ENCODE data around the gene SNPH.

Gene SNPH

DNA sequence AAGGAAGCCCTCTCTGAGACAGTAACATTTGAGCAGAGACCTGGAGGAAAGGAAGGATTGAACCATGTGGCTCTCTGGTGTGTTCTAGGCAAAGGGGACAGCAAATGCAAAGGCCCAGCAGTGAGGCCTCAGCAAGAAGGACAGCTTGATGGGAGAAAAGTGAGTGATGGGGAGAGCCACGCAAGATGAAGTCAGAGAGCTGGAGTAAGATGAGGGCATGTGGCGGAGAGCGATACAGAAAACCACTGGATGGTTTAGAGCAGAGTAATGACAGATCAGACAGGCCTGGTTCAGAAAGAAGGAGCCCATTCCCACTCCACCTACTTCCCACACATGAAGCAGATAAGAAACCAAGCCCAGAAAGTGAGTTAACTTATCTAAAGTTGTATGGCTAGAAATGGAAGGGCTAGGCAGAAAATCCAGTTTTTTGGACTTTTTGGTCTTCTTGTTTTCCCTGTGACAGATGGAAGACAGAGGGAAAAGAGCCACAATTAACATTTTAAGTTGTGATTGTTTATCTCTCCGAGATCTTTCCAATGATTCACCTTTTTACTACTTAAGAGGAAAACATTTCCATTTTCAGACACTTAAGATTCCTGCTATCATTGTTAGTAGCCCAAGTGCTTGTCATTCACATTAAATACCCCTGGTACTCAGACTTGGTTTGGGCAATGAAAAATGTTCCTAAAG is 723 bp upstream of the SNPH start:
- no peak for DNase-seq

DNA sequence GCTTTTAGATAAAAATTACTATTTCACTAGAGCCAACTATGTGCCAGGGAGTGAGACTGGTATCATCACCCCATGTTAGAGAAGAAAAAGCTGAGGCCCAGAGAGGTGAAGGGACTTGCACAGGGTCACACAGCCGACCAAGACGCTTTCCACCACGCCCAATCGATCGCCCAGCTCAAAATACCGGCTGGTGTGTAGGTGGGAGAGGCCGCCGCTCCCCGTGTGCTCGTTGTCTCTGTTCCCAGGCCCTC is 253 bp upstream of the SNPH start:
- DNase-seq: no peak

DNA sequence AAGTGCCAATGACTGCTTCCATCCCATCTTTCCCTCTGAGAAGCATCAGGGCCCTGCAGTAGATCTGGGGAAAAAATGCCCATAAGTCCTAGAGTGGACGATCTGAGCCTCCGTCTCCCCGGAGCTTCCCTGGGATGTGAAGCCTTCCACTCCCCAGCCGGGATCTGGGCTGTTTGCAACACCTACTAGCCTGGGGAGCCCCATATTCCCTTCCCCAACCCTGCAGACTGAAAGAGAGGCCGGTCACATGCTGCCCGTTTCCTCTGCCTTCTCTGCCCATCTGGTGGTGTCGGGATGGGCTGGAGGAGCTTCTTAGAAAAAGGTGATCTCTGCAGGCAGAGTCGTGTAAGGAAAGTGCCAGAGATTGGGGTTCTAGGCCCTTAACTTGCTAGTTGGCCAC is 1.1 kb downstream of the SNPH start:
- DNase-seq: no peak

DNA sequence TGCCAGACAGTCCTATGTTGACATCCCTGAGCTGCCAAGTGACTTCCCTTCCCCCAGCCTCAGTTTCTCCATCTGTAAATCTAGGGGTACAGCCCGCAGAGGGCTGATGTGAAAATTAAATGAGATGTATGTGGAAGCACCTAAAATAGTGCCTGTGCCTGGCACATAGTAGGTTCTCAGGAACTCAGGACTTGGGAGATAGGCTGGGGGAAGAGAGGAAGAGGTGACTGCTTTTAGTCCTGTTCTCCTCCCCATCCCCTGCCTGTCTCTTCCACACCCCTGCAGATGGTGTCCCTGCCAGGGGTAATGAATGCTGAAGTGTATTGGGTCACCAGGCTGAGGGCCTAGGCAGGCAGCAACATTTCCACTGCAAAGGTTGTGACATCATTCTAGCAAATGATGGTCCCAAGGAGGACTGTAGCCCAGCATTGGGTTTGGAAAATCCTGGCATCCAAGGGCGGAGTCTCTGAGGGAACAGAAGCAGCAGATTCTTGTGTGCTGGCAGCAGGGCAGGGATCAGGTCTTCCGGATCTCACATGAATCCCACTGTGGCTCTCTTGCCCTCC is 1.8 kb downstream of the SNPH start:
- no peak for DNase-seq

DNA sequence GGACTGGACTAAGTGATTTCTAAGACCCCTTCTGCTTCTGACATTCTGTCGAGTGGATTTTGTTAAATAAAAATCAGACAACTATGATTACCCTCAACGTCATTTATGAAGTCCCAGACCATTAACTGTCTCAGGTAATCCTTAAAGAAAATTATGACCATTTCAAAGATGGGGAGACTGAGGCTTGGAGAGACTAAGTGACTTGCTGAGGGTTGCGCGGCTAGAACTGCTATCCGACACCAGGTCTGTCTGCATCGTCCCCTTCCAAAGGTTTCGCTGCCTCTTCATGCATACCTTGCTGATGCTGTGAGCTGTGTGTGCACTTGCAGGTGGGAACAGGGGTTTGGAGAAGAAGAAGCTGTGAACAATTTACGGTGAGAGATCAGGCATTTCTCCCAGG is 3.1 kb downstream of the SNPH start:
- no peak for DNase-seq

DNA sequence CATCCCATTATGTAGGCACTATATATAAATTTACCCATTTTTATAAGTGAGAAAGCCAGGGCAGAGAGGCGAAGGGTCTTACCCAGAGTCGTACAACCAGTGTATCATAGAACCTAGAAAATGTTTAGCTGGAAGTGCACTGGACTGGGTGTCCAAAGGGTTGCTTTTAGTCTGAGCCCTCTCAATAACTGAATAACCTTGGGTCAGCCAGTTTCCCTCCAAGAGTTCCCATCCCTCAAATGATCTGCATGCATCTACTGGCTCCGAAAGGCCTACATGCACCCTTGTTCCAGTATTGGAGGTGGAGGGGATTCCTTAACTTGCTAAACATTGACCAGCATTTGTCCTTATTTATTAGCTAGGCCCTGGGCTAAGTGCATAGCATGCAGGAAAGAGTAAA is 3.8 kb downstream of the SNPH start:
- DNase-seq: no peak

DNA sequence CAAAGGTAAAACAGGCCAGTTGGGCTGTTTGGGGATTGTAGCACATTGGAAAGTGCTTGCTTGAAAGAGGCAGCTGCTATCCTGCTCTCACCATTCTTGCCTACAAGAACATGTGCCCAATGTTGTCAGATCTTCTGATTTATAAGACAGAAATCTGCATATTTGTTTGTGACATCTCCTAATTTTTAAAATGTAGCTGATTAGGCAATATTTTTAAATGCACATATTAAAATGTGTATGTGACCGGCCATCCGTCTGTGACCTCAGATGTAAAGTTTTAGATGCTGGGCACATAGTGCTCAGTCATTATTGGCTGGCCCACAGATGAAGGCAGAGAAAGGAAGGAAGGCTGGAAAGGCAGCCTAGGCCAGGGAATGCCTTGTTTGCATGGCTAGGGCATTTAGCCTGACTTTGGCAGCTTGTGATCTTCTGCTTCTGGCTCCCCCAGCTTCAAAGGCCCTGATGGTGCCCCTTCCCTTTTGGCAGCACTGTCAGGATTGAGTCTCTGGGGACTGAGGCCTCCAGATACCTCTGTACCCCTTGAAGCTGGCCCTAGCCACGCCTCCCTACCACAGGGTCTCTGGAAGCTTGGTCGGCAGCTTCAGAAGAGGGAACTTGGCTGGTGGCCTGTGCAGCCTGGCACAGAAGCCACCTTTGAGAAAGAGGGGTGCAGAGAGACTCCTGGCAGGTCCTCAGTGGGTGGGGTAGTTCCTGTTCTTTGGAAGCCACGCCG is 6.4 kb downstream of the SNPH start:
- DNase-seq: no peak

DNA sequence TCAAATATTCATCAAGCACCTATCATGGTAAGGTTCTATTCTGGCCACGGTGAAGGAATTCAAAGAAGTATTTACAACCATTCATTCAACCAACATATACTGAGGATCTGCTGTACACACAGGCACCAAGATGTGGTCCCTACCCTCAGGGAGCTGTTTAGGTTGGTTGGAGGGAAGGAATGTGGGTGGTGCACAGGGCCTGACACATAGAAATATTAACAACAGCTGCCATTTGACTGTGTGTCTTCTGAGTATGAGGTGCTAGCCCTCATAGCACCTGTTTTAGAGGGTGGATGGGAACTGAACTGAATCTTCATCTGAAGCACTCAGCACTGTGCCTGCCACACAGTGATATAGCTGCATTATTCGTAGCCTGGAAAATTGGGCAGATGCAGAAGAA is 7.3 kb downstream of the SNPH start:
- DNase-seq: no peak

DNA sequence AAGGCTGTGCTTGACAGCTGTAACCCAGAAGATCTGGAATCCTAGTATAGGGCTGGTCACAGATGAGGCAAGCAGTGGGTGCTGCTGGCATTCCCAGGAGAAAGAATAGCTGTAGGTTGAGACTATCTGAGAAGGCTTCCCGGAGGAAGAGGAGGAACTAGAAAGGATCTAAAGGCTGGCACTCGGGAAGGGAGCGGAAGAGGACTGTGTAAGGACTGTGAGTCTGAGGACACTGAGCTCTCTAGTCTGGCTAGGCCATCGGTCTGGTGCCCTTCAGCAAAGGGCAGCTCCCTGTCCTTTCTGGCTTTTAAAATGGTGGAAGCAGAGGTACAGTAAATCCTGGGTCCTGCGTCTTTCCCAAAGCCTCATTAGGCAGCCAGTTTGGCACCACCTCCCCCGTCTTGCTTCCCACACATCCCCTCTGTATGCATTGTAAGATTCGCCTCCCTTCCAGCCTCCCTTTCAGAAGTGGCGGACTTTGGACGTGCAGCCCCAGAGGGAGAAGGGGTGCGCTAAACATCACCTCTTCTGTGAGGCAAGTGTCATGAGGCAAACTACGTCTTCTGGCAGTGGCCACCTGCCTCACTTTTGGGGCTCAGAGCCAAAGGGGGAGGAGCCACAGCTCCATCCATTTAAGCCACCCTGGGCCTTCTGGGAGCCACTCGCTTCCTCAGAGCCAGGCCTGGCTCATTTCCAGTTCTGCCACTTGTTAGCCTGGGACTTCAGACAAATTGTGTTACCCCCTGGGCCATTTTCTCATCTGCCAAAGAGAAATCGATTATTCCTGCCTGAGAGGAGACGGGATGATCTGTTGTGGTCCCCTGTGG is 8.6 kb downstream of the SNPH start:
- no peak for DNase-seq

DNA sequence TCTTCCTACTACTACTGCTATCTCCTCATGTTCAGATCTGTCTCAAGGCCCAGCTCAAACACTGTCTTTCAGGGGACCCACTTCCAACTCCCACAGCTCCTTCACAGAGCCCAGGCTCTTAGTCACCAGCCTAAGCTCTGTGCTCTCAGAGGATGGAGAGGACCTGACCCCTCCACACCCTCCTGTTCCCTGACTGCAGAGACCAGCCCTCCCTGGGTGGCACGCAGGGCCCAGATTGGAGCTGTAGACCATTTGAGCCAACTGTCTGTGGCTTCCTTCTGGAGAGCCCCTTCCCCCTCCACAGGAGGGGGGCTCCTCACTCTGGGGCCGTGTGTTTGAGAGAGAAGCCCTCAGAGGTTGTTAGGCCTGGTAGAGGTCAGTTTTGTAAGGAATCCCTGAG is 9.8 kb downstream of the SNPH start:
- no peak for DNase-seq

DNA sequence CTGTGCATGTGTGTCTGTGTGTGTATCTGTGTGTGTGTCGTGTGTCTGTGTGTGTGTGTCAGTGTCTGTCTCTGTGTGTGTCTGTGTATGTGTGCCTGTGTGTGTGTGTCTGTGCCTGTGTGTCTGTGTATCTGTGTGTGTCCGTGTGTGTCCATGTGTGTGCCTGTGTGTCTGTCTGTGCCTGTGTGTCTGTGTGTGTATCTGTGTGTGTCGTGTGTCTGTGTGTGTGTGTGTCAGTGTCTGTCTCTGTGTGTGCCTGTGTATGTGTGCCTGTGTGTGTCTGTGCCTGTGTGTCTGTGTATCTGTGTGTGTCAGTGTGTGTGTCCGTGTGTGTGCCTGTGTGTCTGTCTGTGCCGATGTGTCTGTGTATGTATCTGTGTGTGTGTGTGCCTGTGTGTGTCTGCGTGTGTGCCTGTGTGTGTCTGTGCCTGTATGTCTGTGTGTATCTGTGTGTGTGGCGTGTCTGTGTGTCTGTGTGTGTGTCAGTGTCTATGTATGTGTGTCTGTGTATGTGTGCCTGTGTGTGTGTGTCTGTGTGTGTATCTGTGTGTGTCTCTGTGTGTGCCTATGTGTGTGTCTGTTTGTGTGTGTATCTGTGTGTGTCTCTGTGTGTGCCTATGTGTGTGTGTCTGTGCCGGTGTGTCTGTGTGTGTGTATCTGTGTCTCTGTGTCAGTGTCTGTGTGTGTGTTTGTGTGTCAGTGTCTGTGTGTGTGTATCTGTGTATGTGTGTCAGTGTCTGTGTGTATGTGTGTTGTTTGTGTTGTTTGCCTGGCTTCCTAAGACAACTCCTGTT is 11.6 kb downstream of the SNPH start:
- DNase-seq: no peak

DNA sequence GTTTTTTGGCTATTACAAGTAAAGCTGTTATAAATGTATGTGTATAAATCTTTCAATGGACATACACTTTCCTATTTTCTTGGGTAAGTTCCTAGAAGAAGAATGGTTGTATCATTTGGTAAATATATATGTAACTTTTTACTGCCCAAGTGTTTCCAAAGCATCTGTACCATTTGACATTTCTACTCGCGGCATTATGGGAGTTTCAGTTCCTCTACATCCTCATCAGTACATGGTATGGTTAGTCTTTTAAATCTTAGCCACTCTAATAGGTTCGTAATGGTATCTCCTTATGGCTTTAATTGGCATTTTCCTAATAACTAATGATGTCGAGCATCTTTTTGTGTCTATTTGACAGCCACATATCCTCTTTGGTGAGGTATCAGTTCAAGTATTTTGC is 12.9 kb downstream of the SNPH start:
- no peak for DNase-seq

DNA sequence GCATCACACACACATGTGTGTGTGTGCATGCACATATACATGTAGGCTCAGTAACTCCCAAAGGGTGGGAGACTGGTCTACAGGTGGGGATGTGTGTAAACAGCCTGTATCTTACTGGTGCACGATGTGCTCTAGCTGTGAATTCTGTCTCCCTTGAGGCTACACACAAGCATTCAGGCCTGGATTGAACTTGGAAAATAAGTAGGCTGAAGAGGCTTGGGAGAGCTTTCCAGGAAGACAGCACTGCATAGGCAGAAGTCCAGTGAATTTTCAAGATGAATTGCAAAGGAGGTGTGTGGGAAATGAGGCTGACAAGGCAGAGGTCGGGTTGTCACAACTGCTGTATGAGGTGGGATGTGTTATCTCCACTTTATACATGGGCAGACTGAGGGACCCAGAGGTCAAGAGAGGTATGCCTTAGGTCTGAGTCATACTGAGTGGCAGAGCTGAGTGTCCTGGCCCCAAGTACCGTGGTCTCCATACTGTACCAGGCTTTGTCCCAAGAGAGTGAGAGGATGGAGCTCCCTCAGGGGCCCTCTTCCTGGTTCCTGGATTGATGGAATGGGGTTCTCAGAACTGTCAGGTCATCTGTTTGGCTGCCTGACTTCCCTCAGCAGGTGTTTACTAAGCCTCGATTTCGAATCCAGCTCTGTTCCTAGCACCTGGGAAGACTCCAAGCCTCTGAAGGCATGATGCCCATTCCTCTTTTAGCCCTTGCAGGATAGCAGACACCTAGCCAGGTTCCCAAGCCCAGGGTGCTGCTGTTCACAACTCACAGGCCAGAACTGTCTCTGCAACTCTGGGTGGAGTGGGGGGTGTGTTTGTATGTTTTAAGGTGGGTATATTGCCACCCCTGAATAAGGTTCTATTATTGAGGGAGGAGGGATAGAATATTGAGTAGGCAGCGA is 14.4 kb downstream of the SNPH start:
- no peak for DNase-seq

DNA sequence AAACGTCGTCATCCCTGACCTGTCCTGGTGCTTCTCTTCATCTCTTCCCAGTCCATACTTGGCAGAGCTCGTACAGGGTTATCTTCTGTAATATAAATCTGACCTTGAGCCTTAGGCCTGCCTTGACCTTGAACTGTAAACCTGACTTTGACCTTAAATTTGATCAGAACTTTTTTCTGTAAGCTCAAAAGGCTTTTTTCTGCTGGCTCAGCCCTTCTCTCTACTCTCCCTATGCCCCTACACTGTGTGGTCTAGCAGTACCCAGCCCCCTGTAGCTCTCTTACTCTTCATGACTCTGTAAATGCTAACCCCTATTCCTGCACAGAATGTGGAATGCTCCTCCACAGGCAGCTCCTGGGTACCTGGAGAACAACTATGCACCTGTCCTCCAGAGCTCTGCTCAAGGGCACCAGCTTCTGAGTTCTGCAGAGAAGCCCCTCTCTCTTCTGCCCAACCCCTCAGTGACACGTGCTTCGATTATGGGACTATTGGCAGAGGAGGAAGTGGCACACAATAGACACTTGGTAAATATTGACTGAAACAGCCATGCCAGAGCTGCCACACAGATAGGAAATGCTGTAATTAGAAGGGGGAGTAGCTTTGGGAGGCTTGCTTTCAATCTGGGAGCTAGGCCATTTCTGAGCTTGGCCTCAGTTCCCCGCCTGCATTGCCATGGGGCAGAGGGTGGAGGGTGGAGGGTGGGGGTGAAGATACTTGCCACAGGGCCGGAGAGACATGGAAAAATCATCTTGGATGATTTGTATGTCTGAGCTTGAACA is 15.4 kb downstream of the SNPH start:
- no peak for DNase-seq

DNA sequence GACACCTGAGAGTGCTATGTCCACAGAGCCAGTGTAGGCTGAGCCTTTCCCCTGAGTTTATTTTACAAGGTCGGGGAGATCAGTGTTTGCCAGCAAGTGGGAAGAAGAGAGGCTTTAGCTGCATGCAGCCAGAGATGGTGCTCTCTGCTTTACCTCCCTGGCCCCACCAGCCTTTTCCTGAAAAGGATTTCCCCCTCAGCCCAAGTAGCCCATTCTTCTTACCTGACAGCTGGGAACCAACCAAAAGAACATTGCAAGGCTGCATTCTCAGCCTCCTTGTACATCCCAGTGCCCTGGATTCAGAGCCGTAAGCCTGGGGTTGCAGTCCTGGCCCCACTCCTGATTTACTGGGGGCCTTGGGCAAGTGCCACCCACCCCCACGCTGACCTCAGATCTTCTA is 16.9 kb downstream of the SNPH start:
- no peak for DNase-seq

DNA sequence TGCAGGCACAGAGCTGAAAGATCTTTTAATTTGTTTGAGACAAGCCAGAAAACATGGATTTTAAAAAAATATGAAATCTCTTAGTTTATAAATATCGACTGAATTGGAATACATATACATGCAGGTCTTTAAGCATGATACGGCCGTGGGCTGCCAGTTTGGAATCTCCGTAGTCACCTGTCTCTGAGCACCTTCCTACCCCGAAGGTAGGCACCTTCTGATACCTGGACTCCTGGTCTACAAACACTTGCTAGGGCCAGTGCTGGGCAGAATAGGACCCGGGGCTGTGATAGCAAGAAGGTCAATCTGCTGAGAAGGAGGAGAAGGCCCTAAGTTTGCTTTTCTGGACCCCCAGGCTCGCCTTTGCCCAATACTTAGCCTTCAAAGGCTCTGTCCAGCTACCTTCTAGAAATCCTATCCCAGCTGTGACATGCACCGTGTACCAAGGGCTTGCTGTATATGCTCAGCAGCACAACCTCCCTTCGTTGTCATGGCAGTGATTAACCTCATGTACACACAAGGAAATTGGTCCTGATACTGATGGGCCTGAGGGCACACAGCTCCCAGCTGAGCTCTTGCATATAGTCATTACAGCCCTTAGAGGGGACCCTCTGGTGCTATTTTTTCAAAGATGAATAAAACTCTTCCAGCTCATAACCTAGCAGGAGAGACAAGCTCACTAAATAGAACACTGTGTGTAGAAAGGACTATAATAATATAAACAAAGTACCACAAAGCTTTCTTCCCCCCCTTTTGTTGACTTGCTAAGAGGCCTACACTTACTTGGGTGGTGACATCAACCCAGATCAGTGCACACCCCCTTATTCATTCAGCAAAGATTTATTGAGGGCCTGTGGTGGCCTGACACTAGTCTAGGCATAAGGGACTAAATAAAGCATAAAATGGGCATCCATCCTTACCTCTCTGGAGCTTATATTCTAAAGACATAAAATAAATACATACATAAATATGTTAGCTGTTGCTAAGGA is 17.7 kb downstream of the SNPH start:
- no peak for DNase-seq

DNA sequence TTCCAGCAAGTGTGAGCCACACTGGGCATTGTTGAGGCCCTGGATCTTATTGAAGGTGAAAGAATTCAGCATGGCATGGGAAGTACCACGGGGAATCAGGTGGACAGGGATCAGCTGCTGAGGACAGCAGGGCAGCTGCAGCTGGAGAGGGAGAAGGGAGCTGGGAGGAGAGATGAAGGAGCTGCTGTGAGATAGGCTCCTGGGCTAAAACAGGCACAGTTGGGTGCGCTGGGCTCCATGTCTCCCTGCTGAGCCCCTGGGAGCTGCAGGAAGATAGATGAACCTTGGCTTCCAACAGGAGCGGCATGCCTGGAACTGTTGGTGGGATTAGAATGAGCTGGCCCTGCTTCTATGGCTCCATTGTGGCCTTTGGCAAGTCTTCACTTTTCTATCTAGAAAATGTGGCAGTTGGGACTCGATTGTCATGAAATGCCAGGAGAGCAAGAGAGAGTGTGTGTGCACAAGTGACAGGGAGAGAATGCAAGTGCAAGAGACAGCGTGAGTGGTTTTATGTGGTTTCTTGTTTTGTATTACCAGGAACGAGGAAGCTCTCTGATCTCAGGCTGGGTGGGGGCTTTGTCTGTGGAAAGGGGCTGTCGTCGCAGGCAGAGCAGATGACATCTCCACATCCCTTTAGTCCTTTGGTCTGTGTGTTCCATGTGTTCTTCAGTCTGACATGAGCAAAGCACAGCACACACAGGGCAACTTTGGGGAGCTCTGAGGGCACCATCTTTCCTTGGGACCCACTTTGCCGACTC is 20.4 kb downstream of the SNPH start:
- no peak for DNase-seq

DNA sequence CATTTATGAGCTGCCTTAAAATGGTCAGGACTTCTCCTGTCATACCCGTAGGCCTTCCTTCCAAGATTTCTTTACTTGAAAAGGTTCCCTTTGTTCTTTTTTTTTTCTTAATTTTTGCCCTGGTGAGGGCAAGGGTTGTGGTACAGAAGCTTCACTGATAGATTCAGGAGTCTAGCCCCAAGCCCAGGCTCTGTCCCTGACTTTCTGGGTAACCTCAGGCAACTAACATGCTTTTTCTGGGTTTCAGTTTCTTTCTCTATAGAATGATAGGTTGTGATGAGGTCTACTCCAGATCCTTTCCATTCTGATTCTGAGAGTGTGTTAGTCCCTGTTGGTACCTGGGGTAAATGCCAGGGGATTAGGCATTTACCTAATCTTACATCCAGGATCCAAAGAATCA is 21.2 kb downstream of the SNPH start:
- DNase-seq: no peak
